HFFc6 (cell line): Measurements from ENCODE around the gene CMBL. TPM values are rescaled to one million over a fixed set of nuclear protein-coding genes. Genes with fewer than 3 reads are reported as not detected.
"Not testable (repeated sequence)": the region's sequence is repeated elsewhere in the genome, so short reads cannot be mapped to it uniquely, and the experiment has no call there.

Experiments used
- DNase-seq: peaks from one replicate; pipeline ENCODE4 v3.0.0-alpha.2; 2018
- H3K27ac Mint-ChIP-seq: 2 replicates; pipeline ENCODE4 v1.8.0; 2020; ENCODE audit warnings: mild to moderate bottlenecking, mixed read lengths
- H3K27me3 Mint-ChIP-seq: 2 replicates; pipeline ENCODE4 v1.8.0; 2021; ENCODE audit warnings: mild to moderate bottlenecking, moderate library complexity, mixed read lengths; ENCODE audit not compliant: insufficient read depth
- H3K36me3 Mint-ChIP-seq: 2 replicates; pipeline ENCODE4 v1.8.0; 2021; ENCODE audit warnings: low read depth, mixed read lengths
- H3K4me1 Mint-ChIP-seq: 2 replicates; pipeline ENCODE4 v1.8.0; 2020; ENCODE audit warnings: low read depth, mixed read lengths
- H3K4me3 Mint-ChIP-seq: 2 replicates; pipeline ENCODE4 v1.8.0; 2020; ENCODE audit warnings: mild to moderate bottlenecking, moderate library complexity, mixed read lengths
- H3K9me3 Mint-ChIP-seq: 2 replicates; pipeline ENCODE4 v1.8.0; 2020; ENCODE audit warnings: mild to moderate bottlenecking, mixed read lengths
- CTCF ChIP-seq: fragments of 200-600 bp; sonication (generic); IDR thresholded peaks from 2 replicates; pipeline ENCODE4 v1.5.0; 2021; ENCODE audit warnings: antibody characterized with exemption, mild to moderate bottlenecking
- total RNA-seq, 6 experiments: library from RNA; stranded (reverse); fragmentation: NEBNext Ultra II Directional; extraction: Animal tissue kit (Norgen Biotek cat#: 25700); gene quantifications; 2 replicates in 1 of 6; 3 replicates in 5 of 6; pipeline ENCODE4 v1.2.3, GENCODE V29; 2021

Gene CMBL
- total RNA-seq, 6 experiments from 2014 or later = 30.2 to 39.0 (median 38.0) TPM

DNA sequence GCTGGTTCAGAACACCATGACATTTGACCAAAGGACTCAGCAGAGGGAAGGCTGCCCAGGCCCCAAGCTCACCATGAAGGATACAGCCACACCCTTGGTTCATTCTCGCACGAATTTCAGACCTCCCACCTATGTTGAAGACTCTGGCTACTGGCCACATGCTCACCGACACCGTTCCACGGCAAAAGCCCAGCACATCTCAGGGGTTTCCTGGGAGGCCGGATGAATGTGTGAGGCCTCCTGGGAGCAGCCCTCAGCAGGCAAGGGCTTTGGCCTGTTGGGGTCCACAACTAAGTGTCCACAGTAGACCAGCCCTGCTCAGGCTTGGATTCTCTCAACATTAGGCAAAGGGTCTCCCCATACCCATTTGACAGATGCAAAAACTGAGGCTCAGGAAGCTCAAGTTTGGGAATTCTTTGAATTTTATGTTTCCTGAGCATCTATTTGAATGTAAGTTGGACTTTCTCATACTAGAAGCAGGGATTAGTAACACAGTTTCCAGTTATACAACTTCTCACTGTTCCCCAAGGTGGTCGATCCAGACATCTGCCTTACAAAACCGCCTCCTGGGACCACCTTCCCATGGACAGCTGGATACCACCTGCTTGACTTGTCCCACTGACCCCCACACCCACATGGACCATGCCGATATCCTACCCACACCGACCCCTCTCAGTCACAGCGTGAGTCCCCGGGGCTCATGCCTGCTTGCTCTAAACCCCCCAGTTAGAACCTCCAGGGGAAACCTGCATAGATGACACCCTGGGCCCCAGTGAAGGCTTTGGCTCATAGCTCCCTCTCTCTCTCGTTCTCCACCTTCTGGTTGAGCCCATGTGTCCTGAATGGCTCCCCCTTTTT lies 29.7 kb downstream of the CMBL start:
- TF ChIP-seq CTCF = no peak
- Mint-ChIP-seq H3K27ac (no peak overlapping the region), H3K27me3 (no peaks in the 10 kb centered on the region; the same call in 1 of the 2 replicates), H3K4me3 (no peak overlapping the region), H3K36me3 (peaks cover 8% of the 10 kb centered on the region; the same call in 1 of the 2 replicates), H3K9me3 (no peaks in the 10 kb centered on the region), H3K4me1 (no peaks in the 10 kb centered on the region)
- DNase-seq = no peak

GRCh38 chr5:10276691-10277090 lies 31.0 kb downstream of the CMBL start:
- H3K27ac Mint-ChIP-seq = no peak overlapping the region
- DNase-seq = no peak
- H3K4me3 Mint-ChIP-seq = no peak overlapping the region
- peaks cover 2% of the 10 kb centered on the region for H3K27me3 Mint-ChIP-seq
- no peak for TF ChIP-seq CTCF
- H3K9me3 Mint-ChIP-seq = no peaks in the 10 kb centered on the region
- H3K36me3 Mint-ChIP-seq = peaks cover 8% of the 10 kb centered on the region; the same call in 1 of the 2 replicates
- no peaks in the 10 kb centered on the region for H3K4me1 Mint-ChIP-seq

DNA sequence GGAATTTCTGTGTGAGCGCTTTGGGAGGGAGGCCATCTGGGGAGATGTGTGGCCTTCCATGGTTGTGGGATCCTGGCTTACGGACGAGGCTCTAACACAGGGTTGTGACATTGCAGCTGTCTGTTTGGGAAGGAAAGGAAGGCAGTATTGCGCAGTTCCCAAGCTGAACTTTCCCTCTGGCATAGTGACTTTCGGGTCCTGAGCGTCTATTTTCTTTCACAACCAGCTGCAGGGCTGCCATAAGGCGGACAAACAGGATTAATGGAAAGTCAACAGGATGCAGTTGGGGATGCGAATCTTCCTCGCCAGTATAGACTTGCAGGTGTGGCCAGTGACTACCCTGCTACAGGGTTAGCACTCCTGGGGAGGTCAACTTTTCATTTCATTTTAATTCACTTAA lies 31.7 kb downstream of the CMBL start:
- Mint-ChIP-seq H3K9me3 (no peaks in the 10 kb centered on the region), H3K4me1 (no peaks in the 10 kb centered on the region), H3K27ac (no peak overlapping the region), H3K36me3 (peaks cover 8% of the 10 kb centered on the region; the same call in 1 of the 2 replicates), H3K4me3 (no peak overlapping the region), H3K27me3 (peaks cover 2% of the 10 kb centered on the region)
- DNase-seq = no peak
- no peak for TF ChIP-seq CTCF

- Mint-ChIP-seq H3K4me3 (no peak overlapping the region), H3K27ac (no peak overlapping the region), H3K36me3 (peaks cover 8% of the 10 kb centered on the region; the same call in 1 of the 2 replicates), H3K9me3 (no peaks in the 10 kb centered on the region), H3K27me3 (peaks cover 2% of the 10 kb centered on the region), H3K4me1 (no peaks in the 10 kb centered on the region)
- no peak for TF ChIP-seq CTCF
- no peak for DNase-seq
Observed at GRCh38 chr5:10275460-10275859, 32.2 kb downstream of the CMBL start.

GRCh38 chr5:10272875-10273209 lies 34.9 kb downstream of the CMBL start:
- not testable (repeated sequence) for H3K27me3 Mint-ChIP-seq, H3K36me3 Mint-ChIP-seq, DNase-seq, H3K4me1 Mint-ChIP-seq, H3K4me3 Mint-ChIP-seq, H3K27ac Mint-ChIP-seq, H3K9me3 Mint-ChIP-seq

DNA sequence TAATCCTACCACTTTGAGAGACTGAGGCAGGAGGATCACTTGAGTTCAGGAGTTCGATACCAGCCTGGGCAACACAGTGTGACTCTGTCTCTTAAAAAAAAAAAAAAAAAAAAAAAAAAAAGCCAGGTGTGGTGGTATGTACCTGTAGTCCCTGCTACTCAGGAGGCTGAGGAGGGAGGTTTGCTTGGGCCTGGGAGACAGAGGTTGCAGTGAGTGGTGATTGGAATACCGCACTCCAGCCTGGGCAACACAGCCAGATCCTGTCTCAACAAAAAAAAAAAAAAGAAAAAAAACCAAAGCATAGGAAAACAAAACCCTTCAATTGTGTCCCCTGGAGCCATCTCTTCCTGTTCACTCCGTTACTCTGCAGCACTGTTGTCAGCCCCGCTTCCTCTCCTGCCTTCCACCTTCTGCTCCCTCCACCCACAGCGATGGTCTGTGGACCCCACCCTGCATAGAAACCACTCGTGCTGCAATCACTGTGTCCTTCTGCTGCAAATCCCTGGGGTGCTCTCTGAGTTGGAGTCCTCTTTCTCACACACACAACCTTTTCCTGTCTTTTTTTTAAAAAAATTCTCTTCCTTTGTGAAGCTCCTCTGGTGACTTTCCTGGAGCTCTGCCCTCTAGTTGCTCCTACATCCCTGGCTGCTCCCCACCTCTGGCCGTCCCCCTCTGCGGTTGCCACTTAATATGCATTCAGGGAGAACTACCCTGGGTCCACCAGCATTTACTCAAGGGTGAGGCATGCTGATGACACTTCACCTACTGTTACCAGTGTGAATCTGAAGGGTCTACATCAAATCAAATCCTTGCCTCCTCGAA lies 35.4 kb downstream of the CMBL start:
- Mint-ChIP-seq H3K9me3 (no peaks in the 10 kb centered on the region), H3K27me3 (peaks cover 4% of the 10 kb centered on the region), H3K27ac (no peak overlapping the region), H3K36me3 (no peaks in the 10 kb centered on the region), H3K4me1 (peaks cover 8% of the 10 kb centered on the region), H3K4me3 (no peak overlapping the region)
- no peak for TF ChIP-seq CTCF
- DNase-seq = no peak
